Measurements from ENCODE around the gene MS4A3. TPM values are rescaled to one million over a fixed set of nuclear protein-coding genes. Genes with fewer than 3 reads are reported as not detected.

The MS4A3 gene
- total and polyA plus RNA-seq, 2 experiments from 2014 or later = not detected

DNA sequence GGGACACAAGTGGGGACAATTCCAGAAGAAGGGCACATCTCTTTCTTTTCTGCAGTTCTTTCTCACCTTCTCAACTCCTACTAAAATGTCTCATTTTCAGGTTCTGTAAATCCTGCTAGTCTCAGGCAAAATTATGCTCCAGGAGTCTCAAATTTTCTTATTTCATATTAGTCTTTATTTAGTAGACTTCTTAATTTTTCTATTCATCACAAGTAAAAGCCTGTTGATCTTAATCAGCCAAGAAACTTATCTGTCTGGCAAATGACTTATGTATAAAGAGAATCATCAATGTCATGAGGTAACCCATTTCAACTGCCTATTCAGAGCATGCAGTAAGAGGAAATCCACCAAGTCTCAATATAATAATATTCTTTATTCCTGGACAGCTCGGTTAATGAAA, 31.9 kb downstream of the MS4A3 start, which contains the start of gene MS4A2:
MS4A2 (plus strand) TSS at position 301 of the 400 bp plus-strand sequence. CDS start 102 bp downstream, outside the sequence.
- no peaks in the 10 kb centered on the region for H3K27me3 Mint-ChIP-seq (ENCODE audit: insufficient read depth, low read depth, poor library complexity)
- TF ChIP-seq, protein P1, sequence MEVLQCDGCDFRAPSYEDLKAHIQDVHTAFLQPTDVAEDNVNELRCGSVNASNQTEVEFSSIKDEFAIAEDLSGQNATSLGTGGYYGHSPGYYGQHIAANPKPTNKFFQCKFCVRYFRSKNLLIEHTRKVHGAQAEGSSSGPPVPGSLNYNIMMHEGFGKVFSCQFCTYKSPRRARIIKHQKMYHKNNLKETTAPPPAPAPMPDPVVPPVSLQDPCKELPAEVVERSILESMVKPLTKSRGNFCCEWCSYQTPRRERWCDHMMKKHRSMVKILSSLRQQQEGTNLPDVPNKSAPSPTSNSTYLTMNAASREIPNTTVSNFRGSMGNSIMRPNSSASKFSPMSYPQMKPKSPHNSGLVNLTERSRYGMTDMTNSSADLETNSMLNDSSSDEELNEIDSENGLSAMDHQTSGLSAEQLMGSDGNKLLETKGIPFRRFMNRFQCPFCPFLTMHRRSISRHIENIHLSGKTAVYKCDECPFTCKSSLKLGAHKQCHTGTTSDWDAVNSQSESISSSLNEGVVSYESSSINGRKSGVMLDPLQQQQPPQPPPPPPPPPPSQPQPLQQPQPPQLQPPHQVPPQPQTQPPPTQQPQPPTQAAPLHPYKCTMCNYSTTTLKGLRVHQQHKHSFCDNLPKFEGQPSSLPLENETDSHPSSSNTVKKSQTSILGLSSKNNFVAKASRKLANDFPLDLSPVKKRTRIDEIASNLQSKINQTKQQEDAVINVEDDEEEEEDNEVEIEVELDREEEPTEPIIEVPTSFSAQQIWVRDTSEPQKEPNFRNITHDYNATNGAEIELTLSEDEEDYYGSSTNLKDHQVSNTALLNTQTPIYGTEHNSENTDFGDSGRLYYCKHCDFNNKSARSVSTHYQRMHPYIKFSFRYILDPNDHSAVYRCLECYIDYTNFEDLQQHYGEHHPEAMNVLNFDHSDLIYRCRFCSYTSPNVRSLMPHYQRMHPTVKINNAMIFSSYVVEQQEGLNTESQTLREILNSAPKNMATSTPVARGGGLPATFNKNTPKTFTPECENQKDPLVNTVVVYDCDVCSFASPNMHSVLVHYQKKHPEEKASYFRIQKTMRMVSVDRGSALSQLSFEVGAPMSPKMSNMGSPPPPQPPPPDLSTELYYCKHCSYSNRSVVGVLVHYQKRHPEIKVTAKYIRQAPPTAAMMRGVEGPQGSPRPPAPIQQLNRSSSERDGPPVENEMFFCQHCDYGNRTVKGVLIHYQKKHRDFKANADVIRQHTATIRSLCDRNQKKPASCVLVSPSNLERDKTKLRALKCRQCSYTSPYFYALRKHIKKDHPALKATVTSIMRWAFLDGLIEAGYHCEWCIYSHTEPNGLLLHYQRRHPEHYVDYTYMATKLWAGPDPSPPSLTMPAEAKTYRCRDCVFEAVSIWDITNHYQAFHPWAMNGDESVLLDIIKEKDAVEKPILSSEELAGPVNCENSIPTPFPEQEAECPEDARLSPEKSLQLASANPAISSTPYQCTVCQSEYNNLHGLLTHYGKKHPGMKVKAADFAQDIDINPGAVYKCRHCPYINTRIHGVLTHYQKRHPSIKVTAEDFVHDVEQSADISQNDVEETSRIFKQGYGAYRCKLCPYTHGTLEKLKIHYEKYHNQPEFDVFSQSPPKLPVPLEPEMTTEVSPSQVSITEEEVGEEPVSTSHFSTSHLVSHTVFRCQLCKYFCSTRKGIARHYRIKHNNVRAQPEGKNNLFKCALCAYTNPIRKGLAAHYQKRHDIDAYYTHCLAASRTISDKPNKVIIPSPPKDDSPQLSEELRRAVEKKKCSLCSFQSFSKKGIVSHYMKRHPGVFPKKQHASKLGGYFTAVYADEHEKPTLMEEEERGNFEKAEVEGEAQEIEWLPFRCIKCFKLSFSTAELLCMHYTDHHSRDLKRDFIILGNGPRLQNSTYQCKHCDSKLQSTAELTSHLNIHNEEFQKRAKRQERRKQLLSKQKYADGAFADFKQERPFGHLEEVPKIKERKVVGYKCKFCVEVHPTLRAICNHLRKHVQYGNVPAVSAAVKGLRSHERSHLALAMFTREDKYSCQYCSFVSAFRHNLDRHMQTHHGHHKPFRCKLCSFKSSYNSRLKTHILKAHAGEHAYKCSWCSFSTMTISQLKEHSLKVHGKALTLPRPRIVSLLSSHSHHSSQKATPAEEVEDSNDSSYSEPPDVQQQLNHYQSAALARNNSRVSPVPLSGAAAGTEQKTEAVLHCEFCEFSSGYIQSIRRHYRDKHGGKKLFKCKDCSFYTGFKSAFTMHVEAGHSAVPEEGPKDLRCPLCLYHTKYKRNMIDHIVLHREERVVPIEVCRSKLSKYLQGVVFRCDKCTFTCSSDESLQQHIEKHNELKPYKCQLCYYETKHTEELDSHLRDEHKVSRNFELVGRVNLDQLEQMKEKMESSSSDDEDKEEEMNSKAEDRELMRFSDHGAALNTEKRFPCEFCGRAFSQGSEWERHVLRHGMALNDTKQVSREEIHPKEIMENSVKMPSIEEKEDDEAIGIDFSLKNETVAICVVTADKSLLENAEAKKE (CRISPR knock-in tag; IDR thresholded peaks at IDR 0.05) = no peak
- TF ChIP-seq STAT1 (IDR thresholded peaks at IDR 0.05; ENCODE audit: unreplicated experiment) (no peak), EZH2phosphoT487 (IDR thresholded peaks at IDR 0.05; ENCODE audit: unreplicated experiment) (no peak), EZH2 (IDR thresholded peaks at IDR 0.05; ENCODE audit: low read depth, unreplicated experiment) (no peak), CREB1 (CRISPR knock-in tag; IDR thresholded peaks at IDR 0.05; ENCODE audit: low read depth) (no peak), JUNB (IDR thresholded peaks at IDR 0.05; ENCODE audit: unreplicated experiment) (no peak), POLR2AphosphoS5 (IDR thresholded peaks at IDR 0.05; ENCODE audit: low read depth) (no peak), ZNF114 (CRISPR knock-in tag; IDR thresholded peaks at IDR 0.05) (no peak), ZNF331 (CRISPR knock-in tag; IDR thresholded peaks at IDR 0.05; ENCODE audit: low read depth) (no peak), NANOG (IDR thresholded peaks at IDR 0.05; ENCODE audit: borderline replicate concordance) (no peak)
- TF ChIP-seq, protein P2, sequence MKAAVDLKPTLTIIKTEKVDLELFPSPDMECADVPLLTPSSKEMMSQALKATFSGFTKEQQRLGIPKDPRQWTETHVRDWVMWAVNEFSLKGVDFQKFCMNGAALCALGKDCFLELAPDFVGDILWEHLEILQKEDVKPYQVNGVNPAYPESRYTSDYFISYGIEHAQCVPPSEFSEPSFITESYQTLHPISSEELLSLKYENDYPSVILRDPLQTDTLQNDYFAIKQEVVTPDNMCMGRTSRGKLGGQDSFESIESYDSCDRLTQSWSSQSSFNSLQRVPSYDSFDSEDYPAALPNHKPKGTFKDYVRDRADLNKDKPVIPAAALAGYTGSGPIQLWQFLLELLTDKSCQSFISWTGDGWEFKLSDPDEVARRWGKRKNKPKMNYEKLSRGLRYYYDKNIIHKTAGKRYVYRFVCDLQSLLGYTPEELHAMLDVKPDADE (IDR thresholded peaks at IDR 0.05) = no peak
- TF ChIP-seq, protein P3, sequence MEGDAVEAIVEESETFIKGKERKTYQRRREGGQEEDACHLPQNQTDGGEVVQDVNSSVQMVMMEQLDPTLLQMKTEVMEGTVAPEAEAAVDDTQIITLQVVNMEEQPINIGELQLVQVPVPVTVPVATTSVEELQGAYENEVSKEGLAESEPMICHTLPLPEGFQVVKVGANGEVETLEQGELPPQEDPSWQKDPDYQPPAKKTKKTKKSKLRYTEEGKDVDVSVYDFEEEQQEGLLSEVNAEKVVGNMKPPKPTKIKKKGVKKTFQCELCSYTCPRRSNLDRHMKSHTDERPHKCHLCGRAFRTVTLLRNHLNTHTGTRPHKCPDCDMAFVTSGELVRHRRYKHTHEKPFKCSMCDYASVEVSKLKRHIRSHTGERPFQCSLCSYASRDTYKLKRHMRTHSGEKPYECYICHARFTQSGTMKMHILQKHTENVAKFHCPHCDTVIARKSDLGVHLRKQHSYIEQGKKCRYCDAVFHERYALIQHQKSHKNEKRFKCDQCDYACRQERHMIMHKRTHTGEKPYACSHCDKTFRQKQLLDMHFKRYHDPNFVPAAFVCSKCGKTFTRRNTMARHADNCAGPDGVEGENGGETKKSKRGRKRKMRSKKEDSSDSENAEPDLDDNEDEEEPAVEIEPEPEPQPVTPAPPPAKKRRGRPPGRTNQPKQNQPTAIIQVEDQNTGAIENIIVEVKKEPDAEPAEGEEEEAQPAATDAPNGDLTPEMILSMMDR (conservative IDR thresholded peaks at IDR 0.05; ENCODE audit: low read depth in 2 of 2) = no peak
- TF ChIP-seq, protein P4, sequence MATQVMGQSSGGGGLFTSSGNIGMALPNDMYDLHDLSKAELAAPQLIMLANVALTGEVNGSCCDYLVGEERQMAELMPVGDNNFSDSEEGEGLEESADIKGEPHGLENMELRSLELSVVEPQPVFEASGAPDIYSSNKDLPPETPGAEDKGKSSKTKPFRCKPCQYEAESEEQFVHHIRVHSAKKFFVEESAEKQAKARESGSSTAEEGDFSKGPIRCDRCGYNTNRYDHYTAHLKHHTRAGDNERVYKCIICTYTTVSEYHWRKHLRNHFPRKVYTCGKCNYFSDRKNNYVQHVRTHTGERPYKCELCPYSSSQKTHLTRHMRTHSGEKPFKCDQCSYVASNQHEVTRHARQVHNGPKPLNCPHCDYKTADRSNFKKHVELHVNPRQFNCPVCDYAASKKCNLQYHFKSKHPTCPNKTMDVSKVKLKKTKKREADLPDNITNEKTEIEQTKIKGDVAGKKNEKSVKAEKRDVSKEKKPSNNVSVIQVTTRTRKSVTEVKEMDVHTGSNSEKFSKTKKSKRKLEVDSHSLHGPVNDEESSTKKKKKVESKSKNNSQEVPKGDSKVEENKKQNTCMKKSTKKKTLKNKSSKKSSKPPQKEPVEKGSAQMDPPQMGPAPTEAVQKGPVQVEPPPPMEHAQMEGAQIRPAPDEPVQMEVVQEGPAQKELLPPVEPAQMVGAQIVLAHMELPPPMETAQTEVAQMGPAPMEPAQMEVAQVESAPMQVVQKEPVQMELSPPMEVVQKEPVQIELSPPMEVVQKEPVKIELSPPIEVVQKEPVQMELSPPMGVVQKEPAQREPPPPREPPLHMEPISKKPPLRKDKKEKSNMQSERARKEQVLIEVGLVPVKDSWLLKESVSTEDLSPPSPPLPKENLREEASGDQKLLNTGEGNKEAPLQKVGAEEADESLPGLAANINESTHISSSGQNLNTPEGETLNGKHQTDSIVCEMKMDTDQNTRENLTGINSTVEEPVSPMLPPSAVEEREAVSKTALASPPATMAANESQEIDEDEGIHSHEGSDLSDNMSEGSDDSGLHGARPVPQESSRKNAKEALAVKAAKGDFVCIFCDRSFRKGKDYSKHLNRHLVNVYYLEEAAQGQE (IDR thresholded peaks at IDR 0.05; ENCODE audit: unreplicated experiment) = no peak

More for the DNA sequence above, 31.9 kb downstream of the MS4A3 start, which contains the start of gene MS4A2:
- no peaks in the 10 kb centered on the region for H4K20me1 ChIP-seq (replicated peaks; ENCODE audit: insufficient read depth)
- H3K9me3 Mint-ChIP-seq = no peaks in the 10 kb centered on the region
- H3K27ac Mint-ChIP-seq = no peak within 1 kb of the TSS
- H3K4me1 ChIP-seq (ENCODE audit: insufficient read depth) = no peaks in the 10 kb centered on the region
- DNase-seq (ENCODE audit: low spot score) (no peak), ATAC-seq (no peak)
- H3K4me1 Mint-ChIP-seq = no peaks in the 10 kb centered on the region
- no peaks in the 10 kb centered on the region for H3K79me2 ChIP-seq (replicated peaks; ENCODE audit: insufficient read depth)
- H3K9me2 ChIP-seq (ENCODE audit: insufficient read depth) = no peaks in the 10 kb centered on the region
- no peaks in the 10 kb centered on the region for H3K36me3 Mint-ChIP-seq (ENCODE audit: low read depth)
- no peak within 1 kb of the TSS for H3K4me3 ChIP-seq
- H3F3A ChIP-seq (replicated peaks; ENCODE audit: low read depth) = no peaks in the 10 kb centered on the region
- no peak within 1 kb of the TSS for H3K4me3 Mint-ChIP-seq
- H3K4me2 ChIP-seq = no peak within 1 kb of the TSS
- H3K27ac ChIP-seq (ENCODE audit: low read depth) = no peak within 1 kb of the TSS
- no peaks in the 10 kb centered on the region for H3K27me3 ChIP-seq (ENCODE audit: insufficient read depth)
- no peaks in the 10 kb centered on the region for H3K36me3 ChIP-seq (ENCODE audit: insufficient read depth)
- no peak within 1 kb of the TSS for H2AFZ ChIP-seq

All from GM23338 (cell line).